ENCODE results near the gene SAMD11. TPM values are rescaled to one million over a fixed set of nuclear protein-coding genes. Genes with fewer than 3 reads are reported as not detected.

Gene SAMD11
- total and polyA plus RNA-seq, 2 of the 13 experiments (the other 11 are each of a cell fraction or from before 2014, with no cell fraction given), result 0.11 TPM; not detected in 1

- TF ChIP-seq HBP1 (CRISPR knock-in tag; IDR thresholded peaks at IDR 0.05; ENCODE audit: low read depth) (no peak), ETS1 (CRISPR knock-in tag; IDR thresholded peaks at IDR 0.05) (no peak), ZNF414 (CRISPR knock-in tag; IDR thresholded peaks at IDR 0.05) (no peak), RAD21 (CRISPR knock-in tag; IDR thresholded peaks at IDR 0.05) (peak; percentile 74), ZNF230 (CRISPR knock-in tag; IDR thresholded peaks at IDR 0.05) (no peak)
Measured at GRCh38 chr1:983798-984475, 60.2 kb downstream of the SAMD11 start (continued).

GRCh38 chr1:984476-984814 is 60.7 kb downstream of the SAMD11 start:
- Histone ChIP-seq H3K27me3 (ENCODE audit: control insufficient read depth in 1 of 2, insufficient read depth in 2 of 2, low read length in 2 of 2) (peaks cover 22 to 59% of the 10 kb centered on the region in 2 experiments), H3K79me2 (ENCODE audit: insufficient read depth, low read length) (no peaks in the 10 kb centered on the region), H2AFZ (ENCODE audit: low read length) (no peak overlapping the region), H3K9ac (ENCODE audit: insufficient read depth, low read depth, low read length) (no peak overlapping the region), H3K4me2 (ENCODE audit: low read depth, low read length) (peak overlapping the region; percentile 45; the same call in 1 of the 2 replicates), H4K20me1 (ENCODE audit: insufficient read depth, low read length) (no peaks in the 10 kb centered on the region), H3K4me1 (ENCODE audit: insufficient read depth, low read length) (peaks cover 45% of the 10 kb centered on the region), H3K9me3 (ENCODE audit: low read length) (no peaks in the 10 kb centered on the region), H3K36me3 (replicated peaks in 1 of 2; ENCODE audit: control insufficient read depth in 1 of 2, insufficient read depth in 2 of 2, low read length in 2 of 2) (no peaks in the 10 kb centered on the region), H3K27ac (ENCODE audit: extremely low read length, insufficient read depth, low read length) (no peak overlapping the region), H3K4me3 (replicated peaks in 1 of 3; ENCODE audit: insufficient read depth in 1 of 3, low read depth in 2 of 3, low read length in 3 of 3) (peak overlapping the region in 1 of 3 experiments; percentile 37; a peak in 1 of 6 replicates)
- in situ Hi-C loops (cut with HindIII; ENCODE audit: extremely low pct_ligation_motif_present, low pct_unique_long_range_greater_than_20kb), result no loop called here
- no peak for FAIRE-seq
- ATAC-seq, result no peak
- CTCF ChIA-PET (ENCODE audit: low intra/inter-chr PET ratio, low total read pairs), result interaction anchor here (1.6 to 2.4 kb wide), 2 partner anchors 17 to 79 kb away, joined by 5 to 8 read pairs; no protein-coding TSS in a partner anchor
- POLR2A ChIA-PET, result interaction anchor here (1.1 to 1.3 kb wide), 2 partner anchors 18 to 21 kb away, joined by 3 read pairs; no protein-coding TSS in a partner anchor
- 0 out of 2 replicates have a peak, but pooled peaks have one; percentile 13 for TF ChIP-seq ZNF770 (CRISPR knock-in tag; IDR thresholded peaks at IDR 0.05)
- 0 out of 2 replicates have a peak, but pooled peaks have one; percentile 15 for TF ChIP-seq ZFY (CRISPR knock-in tag; IDR thresholded peaks at IDR 0.05)
- no peak for TF ChIP-seq ZNF280D (CRISPR knock-in tag; IDR thresholded peaks at IDR 0.05)
- no peak for TF ChIP-seq DPF2 (CRISPR knock-in tag; IDR thresholded peaks at IDR 0.05; ENCODE audit: borderline replicate concordance, low read depth)
- TF ChIP-seq ZNF24 (IDR thresholded peaks at IDR 0.05), result no peak
- TF ChIP-seq PHB2 (IDR thresholded peaks at IDR 0.05; ENCODE audit: partially characterized antibody), result no peak
- TF ChIP-seq ZMYM4 (CRISPR knock-in tag; IDR thresholded peaks at IDR 0.05), result no peak
- DNase-seq (ENCODE audit: low spot score), result no peak
- no TSS peak for BruUV-seq (replicated peaks)
- WGBS (ENCODE audit: low lambda C conversion rate), result 53% methylated on average over 12 of the region's 12 CpGs
- intact Hi-C loops (cut with micrococcal nuclease; ENCODE audit: unreplicated experiment), result no loop called here

Measured in HepG2 (cell line).